Osteoblast (primary cell): Measurements from ENCODE around the gene SLC25A43. TPM values are rescaled to one million over a fixed set of nuclear protein-coding genes. Genes with fewer than 3 reads are reported as not detected.

Experiments used
- DNase-seq: peaks from one replicate; pipeline ENCODE4 v3.0.0; 2011; ENCODE audit warnings: low spot score, mixed read lengths; ENCODE audit not compliant: insufficient read length; ENCODE audit errors: missing footprints
- H2AFZ ChIP-seq: 2 replicates; pipeline ENCODE4 v1.6.0; 2011; ENCODE audit warnings: mild to moderate bottlenecking, low read length
- H3K27ac ChIP-seq: 2 replicates; pipeline ENCODE4 v1.5.1; 2011; ENCODE audit warnings: mild to moderate bottlenecking, low read depth, low read length, moderate library complexity
- H3K27me3 ChIP-seq: 2 replicates; pipeline ENCODE4 v1.6.0; 2012; ENCODE audit warnings: mild to moderate bottlenecking, control low read depth, inconsistent platforms, low read length, moderate library complexity; ENCODE audit not compliant: insufficient read depth
- H3K36me3 ChIP-seq: 2 replicates; pipeline ENCODE4 v1.5.1; 2011; ENCODE audit warnings: mild to moderate bottlenecking, low read length, control low read depth, moderate library complexity; ENCODE audit not compliant: insufficient read depth
- H3K4me1 ChIP-seq: 2 replicates; pipeline ENCODE4 v1.5.1; 2011; ENCODE audit warnings: mild to moderate bottlenecking, low read length, control low read depth, moderate library complexity; ENCODE audit not compliant: insufficient read depth
- H3K4me2 ChIP-seq: 2 replicates; pipeline ENCODE4 v1.6.0; 2011; ENCODE audit warnings: mild to moderate bottlenecking, low read length; ENCODE audit not compliant: insufficient read depth
- H3K4me3 ChIP-seq: fragments of 200-600 bp; sonication (generic); 3 replicates; pipeline ENCODE4 v1.5.1; 2012; ENCODE audit warnings: mild to moderate bottlenecking, low read length, inconsistent platforms; ENCODE audit not compliant: insufficient read depth
- H3K79me2 ChIP-seq: 2 replicates; pipeline ENCODE4 v1.6.0; 2012; ENCODE audit warnings: mild to moderate bottlenecking, low read length, control low read depth, inconsistent platforms; ENCODE audit not compliant: insufficient read depth
- H3K9me3 ChIP-seq: 2 replicates; pipeline ENCODE4 v1.5.1; 2011; ENCODE audit warnings: low read depth, low read length, control low read depth
- H4K20me1 ChIP-seq: 2 replicates; pipeline ENCODE4 v1.6.0; 2012; ENCODE audit warnings: mild to moderate bottlenecking, low read length, control low read depth; ENCODE audit not compliant: insufficient read depth
- CTCF ChIP-seq: IDR thresholded peaks from 2 replicates; pipeline ENCODE4 v1.5.1; 2011; ENCODE audit warnings: mild to moderate bottlenecking, low read depth, low read length, moderate library complexity; ENCODE audit errors: extremely low read depth
- total RNA-seq: library from RNA; depleted of rRNA; stranded (reverse); fragments of >200 nt; gene quantifications from 2 replicates; pipeline ENCODE4 v1.2.3, GENCODE V29; 2012

SLC25A43 gene
- total RNA-seq, 1 donor: 23.5 TPM

GRCh38 chrX:119468551-119469312 is 69.6 kb downstream of the SLC25A43 start:
- peak overlapping the region; percentile 85 for H3K4me3 ChIP-seq
- no peaks in the 10 kb centered on the region for H3K4me1 ChIP-seq
- H3K36me3 ChIP-seq: peaks cover 19% of the 10 kb centered on the region
- peak overlapping the region; percentile 56 for H2AFZ ChIP-seq
- H3K27ac ChIP-seq: peak overlapping the region; percentile 65
- no peaks in the 10 kb centered on the region for H3K27me3 ChIP-seq
- H3K79me2 ChIP-seq: peaks cover 4% of the 10 kb centered on the region
- peak; percentile 57 for TF ChIP-seq CTCF
- DNase-seq: peak; percentile 95
- H3K9me3 ChIP-seq: no peaks in the 10 kb centered on the region
- H3K4me2 ChIP-seq: peak overlapping the region; percentile 76
- H4K20me1 ChIP-seq: peaks cover 11% of the 10 kb centered on the region

- no peaks in the 10 kb centered on the region for H3K4me1 ChIP-seq
- H3K4me3 ChIP-seq: peak overlapping the region; percentile 85
- H3K79me2 ChIP-seq: peaks cover 4% of the 10 kb centered on the region
- no peaks in the 10 kb centered on the region for H3K9me3 ChIP-seq
- no peak overlapping the region for H3K27ac ChIP-seq
- no peaks in the 10 kb centered on the region for H3K27me3 ChIP-seq
- TF ChIP-seq CTCF: no peak
- no peak overlapping the region for H2AFZ ChIP-seq
- peak overlapping the region; percentile 66 for H3K4me2 ChIP-seq
- no peak for DNase-seq
- peaks cover 11% of the 10 kb centered on the region for H4K20me1 ChIP-seq
- H3K36me3 ChIP-seq: peaks cover 19% of the 10 kb centered on the region
Observed at GRCh38 chrX:119469313-119469635, 70.1 kb downstream of the SLC25A43 start.

- H3K27me3 ChIP-seq: no peaks in the 10 kb centered on the region
- no peak overlapping the region for H3K4me2 ChIP-seq
- H3K27ac ChIP-seq: no peak overlapping the region
- DNase-seq: no peak
- H2AFZ ChIP-seq: no peak overlapping the region
- H3K36me3 ChIP-seq: peaks cover 19% of the 10 kb centered on the region
- H4K20me1 ChIP-seq: peaks cover 9% of the 10 kb centered on the region
- no peaks in the 10 kb centered on the region for H3K9me3 ChIP-seq
- H3K4me3 ChIP-seq: no peak overlapping the region
- H3K79me2 ChIP-seq: no peaks in the 10 kb centered on the region
- TF ChIP-seq CTCF: no peak
- peaks cover 12% of the 10 kb centered on the region for H3K4me1 ChIP-seq
Observed at GRCh38 chrX:119474615-119475388, 75.7 kb downstream of the SLC25A43 start.
